IMR-90 (cell line): ENCODE results near the gene CNTLN. TPM values are rescaled to one million over a fixed set of nuclear protein-coding genes. Genes with fewer than 3 reads are reported as not detected.

Source experiments
- ATAC-seq: fragments of 200-7000 bp; cut with Tn5 transposase; 2 replicates; pipeline ENCODE4 v1.9.1; 2020; ENCODE audit warnings: low read depth, mild to moderate bottlenecking, moderate library complexity
- BruUV-seq: library from RNA; stranded (reverse); fragments of 400-500 nt; replicated peaks from 2 replicates; lab custom pipeline; 2021; lab: Mats Ljungman, UMichigan
- CTCF ChIA-PET: fragments of 300-600 bp; formaldehyde crosslinking; extraction: SDS; loops from one replicate; lab custom pipeline; 2021; ENCODE audit warnings: antibody characterized with exemption; lab: Yijun Ruan, JAX
- POLR2A ChIA-PET: fragments of 300-600 bp; sonication (Branson Sonifier 250); formaldehyde crosslinking; loops from one replicate; lab custom pipeline; 2022; ENCODE audit warnings: antibody characterized with exemption; ENCODE audit not compliant: unreplicated experiment; lab: Charles Lee
- DNase-seq: peaks from one replicate; pipeline ENCODE4 v3.0.0; 2013
- H2AFZ ChIP-seq: replicated peaks from 2 replicates; pipeline ENCODE3; 2013; ENCODE audit warnings: low read length, mild to moderate bottlenecking; ENCODE audit not compliant: poor library complexity
- H2AK5ac ChIP-seq: 2 replicates; pipeline ENCODE4 v1.6.1; 2013; ENCODE audit warnings: low read depth, low read length, inconsistent platforms
- H2AK9ac ChIP-seq: replicated peaks from 2 replicates; pipeline ENCODE3; 2013; ENCODE audit warnings: mild to moderate bottlenecking, low read depth, low read length, moderate library complexity; ENCODE audit not compliant: poor library complexity
- H2BK120ac ChIP-seq: 2 replicates; pipeline ENCODE4 v1.6.1; 2013; ENCODE audit warnings: low read depth, low read length, inconsistent platforms
- H2BK15ac ChIP-seq: 3 replicates; pipeline ENCODE4 v1.6.1; 2013; ENCODE audit warnings: low read depth, low read length, inconsistent platforms
- H2BK20ac ChIP-seq: 2 replicates; pipeline ENCODE4 v1.6.1; 2013; ENCODE audit warnings: low read depth, mild to moderate bottlenecking, inconsistent platforms, low read length, moderate library complexity
- H2BK5ac ChIP-seq: 2 replicates; pipeline ENCODE4 v1.6.1; 2013; ENCODE audit warnings: mild to moderate bottlenecking, low read depth, low read length, inconsistent platforms; ENCODE audit not compliant: poor library complexity, severe bottlenecking
- H3K14ac ChIP-seq: replicated peaks from 2 replicates; pipeline ENCODE4 v1.6.1; 2013; ENCODE audit warnings: low read depth, low read length, inconsistent platforms
- H3K18ac ChIP-seq: 2 replicates; pipeline ENCODE4 v1.6.1; 2013; ENCODE audit warnings: low read depth, low read length, control low read depth
- H3K23ac ChIP-seq: 2 replicates; pipeline ENCODE4 v1.6.1; 2013; ENCODE audit warnings: low read depth, low read length, inconsistent platforms
- H3K27ac ChIP-seq: 2 replicates; pipeline ENCODE4 v1.5.1; 2013; ENCODE audit warnings: mild to moderate bottlenecking, control low read depth, low read length; ENCODE audit not compliant: insufficient read depth
- H3K27me3 ChIP-seq: 2 replicates; pipeline ENCODE4 v1.6.1; 2013; ENCODE audit warnings: low read length; ENCODE audit not compliant: control insufficient read depth, insufficient read depth
- H3K36me3 ChIP-seq: 2 replicates; pipeline ENCODE4 v1.6.1; 2013; ENCODE audit warnings: low read length, mixed read lengths; ENCODE audit not compliant: control insufficient read depth, insufficient read depth
- H3K4ac ChIP-seq: 2 replicates; pipeline ENCODE4 v1.6.1; 2013; ENCODE audit warnings: low read depth, low read length, inconsistent platforms
- H3K4me1 ChIP-seq: 2 replicates; pipeline ENCODE4 v1.6.1; 2013; ENCODE audit warnings: low read length, mixed read lengths; ENCODE audit not compliant: control insufficient read depth, insufficient read depth
- H3K4me2 ChIP-seq: 2 replicates; pipeline ENCODE4 v1.6.1; 2013; ENCODE audit warnings: low read depth, mild to moderate bottlenecking, control low read depth, low read length, moderate library complexity
- H3K4me3 ChIP-seq: 2 replicates; pipeline ENCODE4 v1.5.1; 2013; ENCODE audit warnings: low read depth, mild to moderate bottlenecking, control low read depth, low read length, moderate library complexity; ENCODE audit not compliant: insufficient read depth
- H3K56ac ChIP-seq: 2 replicates; pipeline ENCODE4 v1.6.1; 2013; ENCODE audit warnings: low read length, inconsistent platforms; ENCODE audit not compliant: insufficient read depth; ENCODE audit errors: extremely low read depth
- H3K79me1 ChIP-seq, 2 experiments: 2 replicates each; pipeline ENCODE4 v1.6.1; 2013; ENCODE audit warnings: low read length in 2 of 2, inconsistent platforms in 1 of 2, low read depth in 1 of 2
- H3K9ac ChIP-seq: 2 replicates; pipeline ENCODE4 v1.6.1; 2013; ENCODE audit warnings: low read depth, low read length, control low read depth
- H3K9me1 ChIP-seq: 2 replicates; pipeline ENCODE4 v1.6.1; 2013; ENCODE audit warnings: low read length, inconsistent platforms; ENCODE audit not compliant: insufficient read depth
- H3K9me3 ChIP-seq: 2 replicates; pipeline ENCODE4 v1.6.1; 2013; ENCODE audit warnings: low read length; ENCODE audit not compliant: control insufficient read depth, insufficient read depth
- H4K20me1 ChIP-seq: 2 replicates; pipeline ENCODE4 v1.6.1; 2013; ENCODE audit warnings: low read length, inconsistent platforms; ENCODE audit not compliant: insufficient read depth
- H4K5ac ChIP-seq: 2 replicates; pipeline ENCODE4 v1.6.1; 2013; ENCODE audit warnings: mild to moderate bottlenecking, low read depth, low read length, control low read depth
- H4K8ac ChIP-seq, 2 experiments: 2 replicates each; pipeline ENCODE4 v1.6.1; 2013; ENCODE audit warnings: low read depth in 2 of 2, low read length in 2 of 2, control low read depth in 1 of 2, inconsistent platforms in 1 of 2
- H4K91ac ChIP-seq: 2 replicates; pipeline ENCODE4 v1.6.1; 2013; ENCODE audit warnings: low read depth, low read length, inconsistent platforms; ENCODE audit not compliant: insufficient read depth
- BHLHE40 ChIP-seq: fragments of 150-350 bp; IDR thresholded peaks from 2 replicates; pipeline ENCODE4 v1.6.1; 2016; ENCODE audit warnings: mild to moderate bottlenecking, low read depth, low read length
- CEBPB ChIP-seq: IDR thresholded peaks from 2 replicates; pipeline ENCODE4 v1.6.1; 2012; ENCODE audit warnings: low read depth, low read length, improper control_type of control experiment
- CHD1 ChIP-seq: IDR thresholded peaks from 2 replicates; pipeline ENCODE4 v1.6.1; 2012; ENCODE audit warnings: low read depth, low read length, improper control_type of control experiment
- CTCF ChIP-seq: conservative IDR thresholded peaks from 2 replicates; pipeline ENCODE4 v1.5.1; 2012; ENCODE audit warnings: mild to moderate bottlenecking, low read depth, low read length, improper control_type of control experiment
- ELK1 ChIP-seq: fragments of 150-350 bp; IDR thresholded peaks from 2 replicates; pipeline ENCODE4 v1.6.1; 2016; ENCODE audit warnings: low read depth, mild to moderate bottlenecking, low read length, moderate library complexity, borderline replicate concordance
- FOS ChIP-seq: fragments of 150-350 bp; IDR thresholded peaks from 2 replicates; pipeline ENCODE4 v1.6.1; 2016; ENCODE audit warnings: low read depth, low read length
- MAFK ChIP-seq: IDR thresholded peaks from 2 replicates; pipeline ENCODE4 v1.6.1; 2012; ENCODE audit warnings: low read depth, low read length, improper control_type of control experiment
- MAZ ChIP-seq: IDR thresholded peaks from 2 replicates; pipeline ENCODE4 v1.6.1; 2012; ENCODE audit warnings: low read depth, mild to moderate bottlenecking, low read length, improper control_type of control experiment, moderate library complexity, borderline replicate concordance
- MXI1 ChIP-seq: IDR thresholded peaks from 2 replicates; pipeline ENCODE4 v1.6.1; 2012; ENCODE audit warnings: low read depth, mild to moderate bottlenecking, low read length, moderate library complexity, borderline replicate concordance
- NFE2L2 ChIP-seq: fragments of 150-350 bp; IDR thresholded peaks from 2 replicates; pipeline ENCODE4 v1.6.1; 2016; ENCODE audit warnings: low read depth, mild to moderate bottlenecking, low read length
- POLR2A ChIP-seq: IDR thresholded peaks from 2 replicates; pipeline ENCODE4 v1.6.1; 2012; ENCODE audit warnings: mild to moderate bottlenecking, low read depth, low read length
- RAD21 ChIP-seq: IDR thresholded peaks from 2 replicates; pipeline ENCODE4 v1.6.1; 2012; ENCODE audit warnings: low read length, improper control_type of control experiment
- RCOR1 ChIP-seq: IDR thresholded peaks from 2 replicates; pipeline ENCODE4 v1.6.1; 2012; ENCODE audit warnings: mild to moderate bottlenecking, low read length, improper control_type of control experiment; ENCODE audit not compliant: insufficient replicate concordance
- RFX5 ChIP-seq: IDR thresholded peaks from 2 replicates; pipeline ENCODE4 v1.8.0; 2012; ENCODE audit warnings: low read depth, mild to moderate bottlenecking, low read length, moderate library complexity
- SMC3 ChIP-seq: fragments of 150-350 bp; IDR thresholded peaks from 2 replicates; pipeline ENCODE4 v1.6.1; 2016; ENCODE audit warnings: low read depth, mild to moderate bottlenecking, antibody characterized with exemption, low read length, moderate library complexity
- USF2 ChIP-seq: fragments of 150-350 bp; IDR thresholded peaks from 2 replicates; pipeline ENCODE4 v1.6.1; 2017; ENCODE audit warnings: mild to moderate bottlenecking, antibody characterized with exemption, low read length, low read depth
- WGBS, 2 experiments: methylation state at CpG; one replicate each; pipeline versions ENCODE4 v1.1.5 to v1.1.7; 2013; ENCODE audit warnings: missing lambda C conversion rate in 2 of 2; ENCODE audit not compliant: insufficient read length in 1 of 2; ENCODE audit errors: extremely low coverage in 2 of 2; 5-methylcytosine and 5-hydroxymethylcytosine counted together
- dilution Hi-C: fragments of 300-500 bp; cut with HindIII; formaldehyde crosslinking; loops from one replicate; pipeline ENCODE4 v1.14.3; 2018; ENCODE audit warnings: low sequenced_read_pairs; ENCODE audit not compliant: unreplicated experiment
- in situ Hi-C: fragments of 300-500 bp; cut with MboI; formaldehyde crosslinking; loops from 3 replicates; pipeline ENCODE4 v1.14.3; 2019; ENCODE audit warnings: low sequenced_read_pairs, inconsistent platforms, mixed read lengths
- intact Hi-C: fragments of 100-400 bp; cut with micrococcal nuclease; formaldehyde crosslinking; loops from 2 replicates; pipeline ENCODE4 v1.10.0; 2022
- polyA plus RNA-seq, 3 experiments: library from polyadenylated mRNA; depleted of rRNA; stranded (reverse); fragments of >200 nt; gene quantifications; 2 replicates each; pipeline ENCODE4 v1.2.3, GENCODE V29; 2012; ENCODE audit warnings: low replicate concordance in 1 of 3
- total RNA-seq: library from RNA; depleted of rRNA; stranded (reverse); fragments of >200 nt; gene quantifications from 2 replicates; pipeline ENCODE4 v1.2.3, GENCODE V29; 2012

Gene CNTLN
- total and polyA plus RNA-seq, 2 of the 4 experiments (the other 2 are of a cell fraction) = 3.8 to 5.9 TPM

GRCh38 chr9:17216646-17217045 is 81.8 kb downstream of the CNTLN start:
- no TSS peak for BruUV-seq
- no peak overlapping the region for H2BK15ac ChIP-seq
- H2BK20ac ChIP-seq = no peak overlapping the region
- H2AFZ ChIP-seq = no peak overlapping the region
- no peak overlapping the region for H2AK5ac ChIP-seq
- dilution Hi-C loops = no loop called here
- H4K20me1 ChIP-seq = peaks cover 7% of the 10 kb centered on the region; the same call in 1 of the 2 replicates
- CTCF ChIA-PET = no interaction called here
- no peak for DNase-seq
- no peak overlapping the region for H4K91ac ChIP-seq
- H2BK5ac ChIP-seq = no peak overlapping the region
- peaks cover 15 to 25% of the 10 kb centered on the region in 2 experiments for H3K79me1 ChIP-seq
- H3K9ac ChIP-seq = no peak overlapping the region
- POLR2A ChIA-PET = no interaction called here
- H3K4ac ChIP-seq = no peak overlapping the region
- TF ChIP-seq SMC3 (no peak), FOS (no peak), BHLHE40 (no peak), MAZ (no peak), RFX5 (no peak), MXI1 (no peak), CHD1 (no peak), POLR2A (no peak), CTCF (no peak), CEBPB (no peak), RAD21 (no peak), MAFK (no peak), ELK1 (no peak), USF2 (no peak), NFE2L2 (no peak), RCOR1 (no peak)
- H4K8ac ChIP-seq = no peak overlapping the region
- no peak overlapping the region for H2BK120ac ChIP-seq
- no peak overlapping the region for H2AK9ac ChIP-seq
- H3K27me3 ChIP-seq = no peaks in the 10 kb centered on the region
- no peak overlapping the region for H4K5ac ChIP-seq
- H3K36me3 ChIP-seq = no peaks in the 10 kb centered on the region
- no peaks in the 10 kb centered on the region for H3K9me3 ChIP-seq
- no peak overlapping the region for H3K56ac ChIP-seq
- H3K27ac ChIP-seq = no peak overlapping the region
- H3K14ac ChIP-seq = peak overlapping the region; percentile 41; the same call in 1 of the 2 replicates
- H3K4me2 ChIP-seq = no peak overlapping the region
- in situ Hi-C loops = no loop called here
- H3K4me1 ChIP-seq = no peaks in the 10 kb centered on the region
- no peak overlapping the region for H3K23ac ChIP-seq
- no peak for ATAC-seq
- H3K4me3 ChIP-seq = no peak overlapping the region
- no peak overlapping the region for H3K18ac ChIP-seq
- peaks cover 4% of the 10 kb centered on the region for H3K9me1 ChIP-seq
- intact Hi-C loops = no loop called here
- no CpG with 5 or more reads among the region's 2 CpGs for WGBS, 2 experiments
